Endodermal cell (in vitro differentiated cells): ENCODE results near the gene APC. TPM values are rescaled to one million over a fixed set of nuclear protein-coding genes. Genes with fewer than 3 reads are reported as not detected.
A peak's percentile ranks its signal among the peaks of the same experiment; 100 is the strongest.

Experiments
- DNase-seq: peaks from one replicate; pipeline ENCODE4 v3.0.0-alpha.2; 2017
- H3K27ac ChIP-seq: 2 replicates; pipeline ENCODE4 v1.5.1; 2013; ENCODE audit warnings: mild to moderate bottlenecking, low read depth, low read length, moderate library complexity
- H3K27me3 ChIP-seq: 2 replicates; pipeline ENCODE4 v1.6.1; 2013; ENCODE audit warnings: mild to moderate bottlenecking, low read length, moderate library complexity; ENCODE audit not compliant: insufficient read depth, control insufficient read depth, poor library complexity, severe bottlenecking
- H3K36me3 ChIP-seq: 2 replicates; pipeline ENCODE4 v1.7.0; 2013; ENCODE audit warnings: mild to moderate bottlenecking, low read length, moderate library complexity; ENCODE audit not compliant: control insufficient read depth, insufficient read depth
- H3K4me1 ChIP-seq: one replicate; pipeline ENCODE4 v1.7.0; 2013; ENCODE audit warnings: low read length; ENCODE audit not compliant: control insufficient read depth, insufficient read depth
- H3K4me3 ChIP-seq: 2 replicates; pipeline ENCODE4 v1.5.1; 2013; ENCODE audit warnings: mild to moderate bottlenecking, low read length, moderate library complexity
- H3K9ac ChIP-seq: 2 replicates; pipeline ENCODE4 v1.6.1; 2013; ENCODE audit warnings: mild to moderate bottlenecking, low read length, moderate library complexity; ENCODE audit not compliant: poor library complexity, severe bottlenecking; ENCODE audit errors: extremely low read depth
- H3K9me3 ChIP-seq: 2 replicates; pipeline ENCODE4 v1.6.1; 2013; ENCODE audit warnings: mild to moderate bottlenecking, low read length, moderate library complexity; ENCODE audit not compliant: control insufficient read depth
- H3K27ac Mint-ChIP-seq: 2 replicates; pipeline ENCODE4 v1.8.0; 2020; ENCODE audit warnings: mixed read lengths
- H3K27me3 Mint-ChIP-seq: 2 replicates; pipeline ENCODE4 v1.8.0; 2021; ENCODE audit warnings: mild to moderate bottlenecking, mixed read lengths; ENCODE audit not compliant: insufficient read depth
- H3K36me3 Mint-ChIP-seq: 2 replicates; pipeline ENCODE4 v1.8.0; 2020; ENCODE audit warnings: low read depth, mixed read lengths
- H3K4me1 Mint-ChIP-seq: 2 replicates; pipeline ENCODE4 v1.8.0; 2020; ENCODE audit warnings: mixed read lengths
- H3K4me3 Mint-ChIP-seq: 2 replicates; pipeline ENCODE4 v1.8.0; 2020; ENCODE audit warnings: mild to moderate bottlenecking, moderate library complexity, mixed read lengths
- H3K9me3 Mint-ChIP-seq: 2 replicates; pipeline ENCODE4 v1.8.0; 2020; ENCODE audit warnings: mild to moderate bottlenecking, mixed read lengths
- CTCF ChIP-seq: fragments of 200-600 bp; sonication (generic); conservative IDR thresholded peaks from 2 replicates; pipeline ENCODE4 v1.5.0; 2021; ENCODE audit warnings: antibody characterized with exemption, mild to moderate bottlenecking
- WGBS, 2 experiments: methylation state at CpG; one replicate each; pipeline versions ENCODE4 v1.1.5 to v1.1.7; 2013; ENCODE audit warnings: missing lambda C conversion rate in 2 of 2, mixed read lengths in 1 of 2; ENCODE audit not compliant: insufficient coverage in 1 of 2, insufficient read length in 1 of 2; 5-methylcytosine and 5-hydroxymethylcytosine counted together
- total RNA-seq, 2 donors: library from RNA; stranded (reverse); fragmentation: NEBNext Ultra II Directional in 1 of 2; extraction: Animal tissue kit (Norgen Biotek cat#: 25700) in 1 of 2; gene quantifications; 2 replicates in 1 of 2; 3 replicates in 1 of 2; pipeline ENCODE4 v1.2.1, GENCODE V29; 2021

Gene APC
- total RNA-seq, 2 donors from 2014 or later, result 66.3 to 87.6 TPM

GRCh38 chr5:112708103-112708622 is 29.5 kb upstream of the APC start:
- H3K36me3 ChIP-seq, result peaks cover 5% of the 10 kb centered on the region
- H3K9me3 ChIP-seq, result no peaks in the 10 kb centered on the region
- H3K4me1 Mint-ChIP-seq, result peaks cover 33% of the 10 kb centered on the region
- H3K36me3 Mint-ChIP-seq, result peaks cover 7% of the 10 kb centered on the region
- H3K4me1 ChIP-seq, result no peaks in the 10 kb centered on the region
- no peak for DNase-seq
- no peaks in the 10 kb centered on the region for H3K27me3 Mint-ChIP-seq
- peak overlapping the region; percentile 97 for H3K4me3 ChIP-seq
- no peaks in the 10 kb centered on the region for H3K9me3 Mint-ChIP-seq
- H3K27ac ChIP-seq, result peak overlapping the region; percentile 65
- H3K27me3 ChIP-seq, result no peaks in the 10 kb centered on the region
- H3K9ac ChIP-seq, result peak overlapping the region; percentile 80
- peak overlapping the region; percentile 67 for H3K27ac Mint-ChIP-seq
- H3K4me3 Mint-ChIP-seq, result peak overlapping the region; percentile 97
- WGBS, 2 experiments, result 0% methylated on average over 3 to 13 of the region's 13 CpGs
- TF ChIP-seq CTCF, result no peak

GRCh38 chr5:112709416-112709815 is 28.3 kb upstream of the APC start:
- no peak overlapping the region for H3K27ac ChIP-seq
- Mint-ChIP-seq H3K27me3 (no peaks in the 10 kb centered on the region), H3K27ac (peak overlapping the region; percentile 3), H3K36me3 (peaks cover 9% of the 10 kb centered on the region), H3K9me3 (no peaks in the 10 kb centered on the region), H3K4me3 (peak overlapping the region; percentile 97), H3K4me1 (peaks cover 37% of the 10 kb centered on the region)
- H3K4me3 ChIP-seq, result peak overlapping the region; percentile 97
- H3K9ac ChIP-seq, result peak overlapping the region; percentile 80
- peaks cover 17% of the 10 kb centered on the region for H3K36me3 ChIP-seq
- DNase-seq, result no peak
- no peaks in the 10 kb centered on the region for H3K4me1 ChIP-seq
- no peaks in the 10 kb centered on the region for H3K27me3 ChIP-seq
- 90 to 100% methylated on average over 2 to 3 of the region's 3 CpGs for WGBS, 2 experiments
- H3K9me3 ChIP-seq, result no peaks in the 10 kb centered on the region
- no peak for TF ChIP-seq CTCF

GRCh38 chr5:112710896-112711295 is 26.8 kb upstream of the APC start:
- Histone ChIP-seq H3K27me3 (no peaks in the 10 kb centered on the region), H3K4me1 (no peaks in the 10 kb centered on the region), H3K36me3 (peaks cover 23% of the 10 kb centered on the region), H3K9ac (peak overlapping the region; percentile 80), H3K4me3 (peak overlapping the region; percentile 97), H3K9me3 (no peaks in the 10 kb centered on the region), H3K27ac (peak overlapping the region; percentile 52)
- no peaks in the 10 kb centered on the region for H3K27me3 Mint-ChIP-seq
- peak; percentile 74 for DNase-seq
- peaks cover 10% of the 10 kb centered on the region for H3K36me3 Mint-ChIP-seq
- peak overlapping the region; percentile 97 for H3K4me3 Mint-ChIP-seq
- WGBS, 2 experiments, result 45 to 80% methylated on average over 2 to 4 of the region's 4 CpGs
- H3K27ac Mint-ChIP-seq, result peak overlapping the region; percentile 92
- no peaks in the 10 kb centered on the region for H3K9me3 Mint-ChIP-seq
- peaks cover 46% of the 10 kb centered on the region for H3K4me1 Mint-ChIP-seq
- peak; percentile 41 for TF ChIP-seq CTCF
